ENCODE measurements around the gene DCAF4L1. TPM values are rescaled to one million over a fixed set of nuclear protein-coding genes. Genes with fewer than 3 reads are reported as not detected.
A peak's percentile ranks its signal among the peaks of the same experiment; 100 is the strongest.

DCAF4L1 gene
- total RNA-seq, 1 donor from 2014 or later: 0.13 TPM

DNA sequence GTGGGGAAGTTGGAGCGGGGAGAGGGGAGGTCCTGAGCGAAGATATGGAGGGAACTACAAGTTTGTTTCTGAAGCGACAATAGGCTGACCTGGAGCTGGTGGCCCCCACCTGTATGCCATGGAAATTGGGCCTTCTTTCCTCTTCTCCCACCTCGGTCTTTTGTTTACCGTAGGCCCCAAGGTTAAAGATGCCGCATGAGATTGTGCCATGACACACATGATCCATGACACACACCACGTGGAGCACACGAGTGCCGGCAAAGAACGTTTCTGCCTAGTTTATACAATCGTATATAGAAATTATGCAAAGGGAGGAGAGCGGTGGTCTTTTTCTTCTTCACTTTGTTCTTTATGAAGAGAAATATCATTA is 45.9 kb upstream of the DCAF4L1 start:
- TF ChIP-seq, protein P1, sequence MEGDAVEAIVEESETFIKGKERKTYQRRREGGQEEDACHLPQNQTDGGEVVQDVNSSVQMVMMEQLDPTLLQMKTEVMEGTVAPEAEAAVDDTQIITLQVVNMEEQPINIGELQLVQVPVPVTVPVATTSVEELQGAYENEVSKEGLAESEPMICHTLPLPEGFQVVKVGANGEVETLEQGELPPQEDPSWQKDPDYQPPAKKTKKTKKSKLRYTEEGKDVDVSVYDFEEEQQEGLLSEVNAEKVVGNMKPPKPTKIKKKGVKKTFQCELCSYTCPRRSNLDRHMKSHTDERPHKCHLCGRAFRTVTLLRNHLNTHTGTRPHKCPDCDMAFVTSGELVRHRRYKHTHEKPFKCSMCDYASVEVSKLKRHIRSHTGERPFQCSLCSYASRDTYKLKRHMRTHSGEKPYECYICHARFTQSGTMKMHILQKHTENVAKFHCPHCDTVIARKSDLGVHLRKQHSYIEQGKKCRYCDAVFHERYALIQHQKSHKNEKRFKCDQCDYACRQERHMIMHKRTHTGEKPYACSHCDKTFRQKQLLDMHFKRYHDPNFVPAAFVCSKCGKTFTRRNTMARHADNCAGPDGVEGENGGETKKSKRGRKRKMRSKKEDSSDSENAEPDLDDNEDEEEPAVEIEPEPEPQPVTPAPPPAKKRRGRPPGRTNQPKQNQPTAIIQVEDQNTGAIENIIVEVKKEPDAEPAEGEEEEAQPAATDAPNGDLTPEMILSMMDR (IDR thresholded peaks at IDR 0.05; ENCODE audit: insufficient read depth, low read length, poor library complexity, severe bottlenecking): no peak
- DNase-seq (ENCODE audit: low read depth): no peak
- Histone ChIP-seq H3K36me3 (ENCODE audit: control insufficient read depth, insufficient read depth, low read length) (no peaks in the 10 kb centered on the region), H3K27me3 (ENCODE audit: control insufficient read depth, insufficient read depth, low read length) (no peaks in the 10 kb centered on the region), H3K4me3 (ENCODE audit: low read depth, low read length) (peak overlapping the region; percentile 62)

DNA sequence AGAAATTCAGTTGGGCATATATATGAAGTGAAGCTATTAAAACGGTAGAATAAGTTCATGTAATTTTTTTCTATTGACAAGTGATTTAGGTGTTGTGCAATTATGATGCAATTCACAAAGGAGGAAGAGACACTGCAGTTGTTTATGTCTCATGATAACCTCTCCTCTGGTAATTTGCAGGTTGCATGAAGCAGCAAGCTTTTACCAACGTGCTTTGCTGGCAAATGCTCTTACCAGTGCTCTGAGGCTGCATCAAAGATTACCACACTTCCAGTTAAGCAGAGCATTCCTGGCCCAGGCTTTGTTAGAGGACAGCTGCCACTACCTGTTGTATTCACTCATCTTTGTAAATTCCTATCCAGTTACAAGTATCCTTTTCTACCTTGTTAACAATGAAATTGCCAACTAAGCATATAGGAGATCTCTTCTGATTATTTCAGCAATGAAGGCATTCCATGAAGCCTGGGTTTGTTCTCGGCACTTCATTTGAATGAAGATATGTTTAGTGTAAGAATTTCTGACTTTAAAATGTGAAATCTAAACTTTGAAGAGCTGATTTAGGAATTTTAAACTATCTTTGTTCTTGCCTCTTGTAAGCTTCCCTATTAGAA is 42.4 kb upstream of the DCAF4L1 start:
- H3K27me3 ChIP-seq (ENCODE audit: control insufficient read depth, insufficient read depth, low read length): no peaks in the 10 kb centered on the region
- H3K4me3 ChIP-seq (ENCODE audit: low read depth, low read length): no peak overlapping the region
- no peak for DNase-seq (ENCODE audit: low read depth)
- TF ChIP-seq, protein P1 (IDR thresholded peaks at IDR 0.05; ENCODE audit: insufficient read depth, low read length, poor library complexity, severe bottlenecking): no peak
- no peaks in the 10 kb centered on the region for H3K36me3 ChIP-seq (ENCODE audit: control insufficient read depth, insufficient read depth, low read length)

DNA sequence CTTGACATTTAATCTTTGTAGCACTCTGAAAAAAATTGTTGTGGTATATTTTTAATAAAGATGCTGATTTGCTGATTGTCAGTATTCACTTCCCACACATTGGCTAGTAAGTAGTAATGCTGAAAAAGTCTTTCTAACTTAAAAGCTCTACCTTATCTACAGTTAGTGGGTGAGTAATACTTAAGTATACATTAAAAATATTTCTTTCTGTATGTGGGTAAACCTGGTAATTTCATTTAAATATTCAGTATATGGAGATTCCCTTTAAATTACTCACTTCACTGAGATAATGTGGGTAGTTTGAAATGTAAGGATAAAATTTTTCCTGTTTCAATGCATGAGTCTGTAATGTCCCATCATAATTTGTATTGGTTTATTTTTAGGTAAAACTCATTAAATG is 40.7 kb upstream of the DCAF4L1 start:
- TF ChIP-seq, protein P1 (IDR thresholded peaks at IDR 0.05; ENCODE audit: insufficient read depth, low read length, poor library complexity, severe bottlenecking): no peak
- Histone ChIP-seq H3K27me3 (ENCODE audit: control insufficient read depth, insufficient read depth, low read length) (no peaks in the 10 kb centered on the region), H3K36me3 (ENCODE audit: control insufficient read depth, insufficient read depth, low read length) (no peaks in the 10 kb centered on the region), H3K4me3 (ENCODE audit: low read depth, low read length) (no peak overlapping the region)
- no peak for DNase-seq (ENCODE audit: low read depth)

DNA sequence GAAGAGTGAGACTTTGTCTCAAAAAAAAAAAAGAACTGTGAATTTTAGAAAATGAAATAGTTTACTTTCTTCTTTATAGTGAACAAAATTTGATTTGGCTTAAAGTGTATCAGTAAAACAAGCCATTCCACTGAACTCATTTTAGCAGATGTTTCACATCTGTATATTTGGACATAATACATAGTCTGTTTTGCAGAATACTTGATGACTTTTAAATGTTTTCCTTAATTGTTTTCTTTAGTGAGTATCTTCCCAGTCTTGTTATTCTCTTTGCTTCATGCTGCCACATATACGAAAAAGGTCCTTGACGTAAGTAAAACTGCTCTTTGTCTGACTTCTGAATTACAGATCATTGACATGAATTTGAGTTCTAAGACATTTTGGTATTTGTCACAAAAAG is 38.0 kb upstream of the DCAF4L1 start:
- Histone ChIP-seq H3K27me3 (ENCODE audit: control insufficient read depth, insufficient read depth, low read length) (no peaks in the 10 kb centered on the region), H3K36me3 (ENCODE audit: control insufficient read depth, insufficient read depth, low read length) (no peaks in the 10 kb centered on the region), H3K4me3 (ENCODE audit: low read depth, low read length) (no peak overlapping the region)
- TF ChIP-seq, protein P1 (IDR thresholded peaks at IDR 0.05; ENCODE audit: insufficient read depth, low read length, poor library complexity, severe bottlenecking): no peak
- DNase-seq (ENCODE audit: low read depth): no peak

DNA sequence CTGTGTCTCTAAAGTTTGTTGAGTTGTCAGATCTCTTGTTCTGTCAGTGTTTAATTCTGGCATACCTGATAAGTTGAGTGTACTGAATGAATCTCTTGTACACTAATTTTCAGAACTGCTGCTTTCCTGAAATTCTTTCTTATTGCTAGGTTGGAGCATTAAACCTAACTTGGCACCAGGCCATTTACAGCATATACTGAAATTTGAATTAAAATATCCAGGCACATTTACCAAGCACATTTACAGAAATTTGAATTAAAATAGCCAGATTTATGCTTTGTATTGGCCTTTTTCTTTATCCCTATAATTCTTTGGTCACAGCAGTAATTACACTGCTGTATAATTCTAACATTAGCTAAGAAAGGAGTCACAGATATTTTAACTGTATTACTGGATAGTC is 37.5 kb upstream of the DCAF4L1 start:
- DNase-seq (ENCODE audit: low read depth): no peak
- no peaks in the 10 kb centered on the region for H3K36me3 ChIP-seq (ENCODE audit: control insufficient read depth, insufficient read depth, low read length)
- no peaks in the 10 kb centered on the region for H3K27me3 ChIP-seq (ENCODE audit: control insufficient read depth, insufficient read depth, low read length)
- TF ChIP-seq, protein P1 (IDR thresholded peaks at IDR 0.05; ENCODE audit: insufficient read depth, low read length, poor library complexity, severe bottlenecking): no peak
- H3K4me3 ChIP-seq (ENCODE audit: low read depth, low read length): no peak overlapping the region

DNA sequence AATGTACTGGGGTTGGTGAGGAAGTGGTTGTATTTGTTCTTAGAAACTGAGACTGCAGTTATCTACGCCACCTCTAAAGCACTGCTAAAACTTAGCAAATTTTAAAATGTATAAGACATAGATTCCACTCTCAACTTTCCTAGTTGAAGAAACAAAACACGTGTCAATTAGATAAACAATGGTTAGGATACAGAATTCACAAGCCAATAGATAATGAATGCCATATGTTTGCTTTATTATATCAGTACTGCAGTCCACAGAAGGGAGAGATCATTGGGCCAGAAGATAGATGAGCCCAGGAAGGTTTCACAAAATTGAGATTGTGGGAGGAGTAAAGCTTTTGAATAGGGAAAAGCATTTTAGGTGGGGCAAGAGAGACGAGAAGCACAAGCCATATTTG is 32.0 kb upstream of the DCAF4L1 start:
- Histone ChIP-seq H3K27me3 (ENCODE audit: control insufficient read depth, insufficient read depth, low read length) (no peaks in the 10 kb centered on the region), H3K4me3 (ENCODE audit: low read depth, low read length) (no peak overlapping the region), H3K36me3 (ENCODE audit: control insufficient read depth, insufficient read depth, low read length) (peaks cover 1% of the 10 kb centered on the region)
- DNase-seq (ENCODE audit: low read depth): no peak
- TF ChIP-seq, protein P1 (IDR thresholded peaks at IDR 0.05; ENCODE audit: insufficient read depth, low read length, poor library complexity, severe bottlenecking): no peak
